ENCODE measurements around the gene ELMO2.

Gene ELMO2

DNA sequence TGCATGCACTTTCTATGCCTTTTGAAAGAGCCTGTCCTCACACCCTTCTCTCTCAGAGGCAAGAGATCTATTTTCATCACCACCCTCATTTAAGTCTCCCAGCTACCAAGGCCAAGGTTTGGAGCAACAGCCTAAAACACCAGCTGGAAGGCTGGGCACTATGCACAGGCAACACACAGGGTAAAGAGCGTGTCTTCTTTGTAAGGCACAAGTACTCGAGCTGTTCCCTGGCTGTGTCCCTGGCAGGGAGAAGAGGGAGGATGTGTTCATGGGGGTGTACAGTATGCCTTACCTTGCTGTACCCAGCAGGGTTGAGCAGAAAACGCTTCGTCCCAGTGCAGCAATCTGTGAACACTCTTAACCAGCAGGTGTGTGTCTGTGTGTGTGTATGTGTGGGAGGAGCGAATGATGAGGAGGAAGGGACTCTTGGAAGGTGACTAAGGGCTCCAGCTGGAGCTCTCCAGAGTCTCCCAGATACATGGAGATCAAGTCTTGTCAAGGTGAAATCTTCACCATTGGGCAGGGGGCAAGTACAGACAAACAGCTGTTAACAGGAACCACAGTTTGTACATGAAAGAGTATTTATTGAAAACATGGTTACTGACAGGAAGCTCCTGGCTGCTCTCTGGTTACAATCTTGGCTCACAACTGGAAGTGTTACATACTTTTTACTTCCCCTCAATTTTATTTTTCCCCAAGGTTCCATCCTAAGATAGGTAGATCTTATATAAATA lies 40.8 kb downstream of the ELMO2 start:
- peak in 1 of 2 experiments; percentile 8 for DNase-seq

DNA sequence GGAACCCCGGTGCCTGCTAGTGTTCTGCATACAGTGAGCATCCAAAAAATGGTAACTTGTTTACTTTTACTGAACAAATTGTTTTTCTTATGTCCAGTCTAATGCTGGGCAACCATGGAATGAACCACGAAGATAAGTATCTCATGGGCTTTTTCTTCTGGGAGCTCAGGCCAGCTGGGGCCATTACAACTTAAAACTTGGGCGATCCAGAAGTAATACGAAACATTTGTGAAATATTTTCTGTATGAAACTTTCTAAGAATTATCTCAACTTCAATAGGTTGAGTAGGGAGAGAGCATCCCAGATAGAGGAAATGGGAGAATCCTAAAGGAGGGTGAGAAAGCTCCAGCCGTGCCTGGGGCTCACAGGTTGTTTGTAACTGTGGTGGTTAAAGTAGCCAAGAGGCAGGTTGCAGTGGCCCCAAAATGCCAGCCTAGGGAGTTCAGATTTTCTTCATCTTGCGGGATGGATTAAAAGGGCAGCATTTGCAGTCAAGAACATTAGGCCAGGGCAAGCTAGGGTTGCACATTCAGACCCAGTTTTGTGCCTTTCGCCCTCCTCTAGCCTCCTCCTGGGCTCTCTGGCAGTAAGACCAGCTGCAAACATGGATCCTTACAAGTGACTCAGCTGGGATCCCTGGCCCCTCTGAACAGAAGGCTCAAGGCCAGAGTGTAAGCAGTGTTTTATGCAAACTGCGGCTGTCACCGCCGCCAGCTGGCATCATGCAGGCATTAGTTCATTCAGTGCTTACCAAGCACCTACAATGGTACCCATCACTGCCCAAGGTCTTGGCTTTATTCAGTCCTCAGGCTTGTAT lies 41.5 kb downstream of the ELMO2 start:
- no peak for DNase-seq

DNA sequence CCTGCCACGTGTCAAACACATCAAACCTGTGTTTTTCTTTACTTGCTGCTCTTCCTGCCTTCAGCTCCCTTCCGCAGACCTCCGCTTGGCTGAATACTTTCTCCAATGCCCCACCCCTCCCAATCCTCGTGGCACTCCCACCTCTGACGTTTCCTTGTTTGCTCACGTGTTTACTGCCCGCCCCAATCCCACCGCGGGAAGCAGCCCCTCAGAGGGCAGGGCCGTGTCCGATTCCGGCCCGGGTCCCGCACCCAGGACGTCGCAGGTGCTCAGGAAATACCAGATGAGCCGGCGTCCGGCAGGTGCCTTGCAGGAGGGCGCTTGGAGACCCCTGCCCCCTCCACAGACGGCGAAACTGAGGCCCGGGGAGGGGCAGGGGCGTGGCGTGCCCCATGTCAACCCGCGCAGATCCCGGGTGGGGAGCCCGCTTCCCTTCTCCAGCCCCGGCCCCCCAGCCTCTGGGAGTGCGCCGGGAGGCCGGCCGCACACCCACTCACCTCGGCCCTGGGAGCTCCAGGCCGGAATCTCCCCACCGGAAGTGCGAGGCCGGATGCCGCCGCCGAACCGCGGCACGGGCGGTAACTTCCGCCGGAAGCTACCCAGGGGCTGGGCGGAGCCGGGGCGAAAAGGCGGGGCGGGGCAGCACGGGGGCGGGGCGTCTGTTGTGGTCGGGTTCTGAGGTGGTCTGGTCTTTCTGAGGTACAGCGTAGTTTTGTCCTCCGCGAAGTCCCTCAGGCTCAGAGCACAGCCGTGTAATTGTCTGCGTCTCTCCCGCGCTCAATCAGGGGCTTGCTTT lies 42.3 kb downstream of the ELMO2 start:
- peak; percentile 74 to 76 for DNase-seq

GRCh38 chr20:46362921-46363867 lies 43.2 kb downstream of the ELMO2 start:
- no peak for DNase-seq

DNA sequence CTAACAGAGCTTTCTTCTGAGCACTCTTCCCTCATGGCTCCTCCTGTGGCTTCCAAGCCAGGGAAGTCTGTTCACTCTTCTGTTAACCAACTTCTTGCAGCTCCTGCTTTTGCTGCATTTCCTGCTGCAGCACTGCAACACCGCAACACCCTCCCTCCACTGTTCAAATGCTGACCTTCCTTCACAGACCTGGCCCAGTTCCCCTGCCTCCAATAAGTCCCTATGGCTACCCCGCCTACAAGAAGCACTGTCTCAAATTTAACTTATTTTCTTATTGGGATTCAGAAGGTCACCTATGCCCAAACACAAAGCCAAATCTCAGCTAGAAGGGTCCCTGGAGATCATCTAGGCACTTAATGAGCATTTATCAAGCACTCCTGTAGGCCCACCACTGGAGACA lies 44.6 kb downstream of the ELMO2 start:
- no peak for DNase-seq

DNA sequence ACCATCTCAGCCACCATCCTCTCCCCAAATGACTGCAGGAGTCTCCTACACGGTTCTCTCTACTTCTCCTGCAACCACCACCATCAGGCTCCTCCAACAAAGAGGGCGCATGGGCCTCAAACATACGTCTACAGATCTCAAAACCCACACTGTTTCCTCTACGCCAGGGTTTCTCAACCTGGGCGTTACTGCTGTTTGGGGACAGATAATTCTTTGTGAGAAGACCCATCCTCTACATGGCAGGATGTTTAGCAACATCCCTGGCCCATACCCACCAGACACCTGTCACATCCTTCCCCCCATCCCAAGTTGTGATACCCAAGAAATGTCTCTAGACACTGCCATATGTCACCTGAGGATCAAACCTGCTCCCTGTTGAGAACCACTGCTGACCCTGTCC lies 45.0 kb downstream of the ELMO2 start:
- DNase-seq, result peak in 1 of 2 experiments; percentile 7

DNA sequence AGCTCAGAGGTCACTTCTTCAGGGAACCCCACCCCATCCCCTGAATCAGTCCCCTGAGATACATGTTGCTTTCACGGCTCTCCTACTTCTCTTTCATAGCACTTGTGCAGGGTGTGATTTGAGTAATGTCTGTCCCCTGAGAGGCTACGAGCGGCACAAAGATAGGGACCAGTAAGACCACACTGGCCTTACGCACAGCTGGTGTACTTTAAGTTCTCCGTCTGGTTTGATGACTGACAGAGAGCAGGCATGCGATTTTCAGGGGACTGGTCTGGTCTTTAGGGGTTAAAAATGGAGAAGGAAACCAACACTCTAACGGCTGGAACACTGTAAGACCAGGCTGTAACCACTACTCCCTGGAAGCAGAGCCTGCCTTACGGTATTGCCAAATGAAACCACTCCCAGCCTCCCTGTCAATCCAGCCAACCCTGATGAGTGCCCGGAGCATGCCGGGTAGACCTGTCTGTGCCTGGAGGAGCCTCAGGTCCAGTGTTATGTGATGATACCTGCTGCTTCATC lies 47.1 kb downstream of the ELMO2 start:
- DNase-seq, result no peak

- DNase-seq, result no peak
Observed at GRCh38 chr20:46358346-46359058, 47.9 kb downstream of the ELMO2 start.

DNA sequence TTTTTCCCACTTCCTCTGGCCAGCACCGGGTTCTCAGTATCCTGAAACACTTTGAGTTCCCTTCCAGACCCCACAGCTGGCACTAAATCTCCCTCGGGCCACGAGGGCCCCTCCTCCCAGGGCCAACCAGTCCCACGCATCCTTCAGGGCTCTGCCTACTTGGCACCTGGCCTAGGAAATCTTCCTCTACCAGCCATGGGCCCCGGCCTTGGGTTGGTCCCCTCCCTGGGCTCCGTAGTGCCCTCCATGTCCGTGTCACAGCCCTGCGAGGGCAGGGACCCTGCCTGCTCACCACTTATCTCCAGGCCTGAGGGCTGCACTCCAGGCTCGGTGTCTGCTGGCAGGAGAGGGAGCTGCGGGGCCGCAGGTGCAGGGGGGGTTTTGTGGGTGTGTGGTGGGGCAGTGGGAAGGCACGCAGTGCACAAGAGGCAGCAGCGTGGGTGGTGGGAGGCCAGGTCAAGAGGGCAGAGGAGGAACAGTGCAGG lies 49.3 kb downstream of the ELMO2 start:
- DNase-seq, result no peak

- DNase-seq, result no peak
Observed at GRCh38 chr20:46356195-46357029, 50.0 kb downstream of the ELMO2 start.

- DNase-seq, result no peak
Observed at GRCh38 chr20:46355778-46356177, 50.6 kb downstream of the ELMO2 start.

- DNase-seq, result no peak
Observed at GRCh38 chr20:46354920-46355654, 51.3 kb downstream of the ELMO2 start.

DNA sequence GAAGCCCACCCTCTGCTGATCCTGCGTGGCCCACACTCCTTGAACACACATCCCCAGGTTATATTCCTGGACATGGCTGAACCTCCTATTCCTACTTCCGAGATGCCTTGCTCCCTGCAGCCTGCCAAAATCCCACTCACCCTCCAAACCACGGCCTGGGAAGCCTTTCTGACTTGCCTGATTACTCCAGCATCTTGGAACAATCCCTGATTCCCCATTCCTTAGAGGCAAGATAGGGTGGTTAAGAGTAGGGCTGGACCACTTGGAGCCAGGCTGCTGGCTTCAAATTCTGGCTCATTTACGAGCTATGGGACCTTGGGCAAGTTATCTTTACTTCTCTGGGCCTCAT lies 52.2 kb downstream of the ELMO2 start:
- no peak for DNase-seq

- DNase-seq, result no peak
Observed at GRCh38 chr20:46353500-46354206, 52.8 kb downstream of the ELMO2 start.

DNA sequence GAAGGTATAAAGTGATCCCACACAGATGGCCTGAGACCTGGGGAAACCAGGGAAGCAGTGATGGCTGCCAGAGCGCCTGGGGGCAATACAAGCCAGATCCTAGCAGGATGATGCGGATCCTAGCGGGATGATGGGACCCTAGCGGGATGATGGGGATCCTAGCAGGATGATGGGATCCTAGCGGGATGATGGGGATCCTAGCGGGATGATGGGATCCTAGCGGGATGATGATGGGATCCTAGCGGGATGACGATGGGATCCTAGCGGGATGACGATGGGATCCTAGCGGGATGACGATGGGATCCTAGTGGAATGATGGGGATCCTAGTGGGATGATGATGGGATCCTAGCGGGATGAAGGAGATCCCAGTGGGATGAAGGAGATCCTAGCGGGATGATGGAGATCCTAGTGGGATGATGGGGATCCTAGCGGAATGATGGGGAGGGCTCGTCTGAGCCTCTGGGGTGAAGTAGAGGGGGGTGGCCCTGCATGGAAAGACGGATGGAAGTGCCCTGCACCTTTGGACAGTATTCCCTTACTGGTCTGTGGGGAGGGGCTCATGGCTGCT lies 54.0 kb downstream of the ELMO2 start:
- no peak for DNase-seq

- no peak for DNase-seq
Observed at GRCh38 chr20:46351357-46352058, 54.9 kb downstream of the ELMO2 start.

GRCh38 chr20:46350986-46351267 lies 55.5 kb downstream of the ELMO2 start:
- DNase-seq, result no peak
